ENCODE measurements around the gene AXIN1.

The AXIN1 gene

GRCh38 chr16:381789-382717 lies 29.5 kb upstream of the AXIN1 start, which contains the start of gene PGAP6:
Gene PGAP6, minus strand, starts transcription at chr16:381978. Its CDS starts 157 bp downstream, at chr16:381821.
- DNase-seq = peak; percentile 84

- DNase-seq = peak; percentile 61
Observed at GRCh38 chr16:381012-381788, 28.7 kb upstream of the AXIN1 start.

- peak; percentile 5 for DNase-seq
Observed at GRCh38 chr16:380762-381011, 28.2 kb upstream of the AXIN1 start.

GRCh38 chr16:379961-380761 lies 27.6 kb upstream of the AXIN1 start:
- DNase-seq = peak; percentile 47

GRCh38 chr16:379183-379960 lies 26.8 kb upstream of the AXIN1 start:
- peak; percentile 3 for DNase-seq

GRCh38 chr16:378821-379182 lies 26.3 kb upstream of the AXIN1 start:
- no peak for DNase-seq

- DNase-seq = peak; percentile 1
Observed at GRCh38 chr16:378113-378820, 25.7 kb upstream of the AXIN1 start.

- DNase-seq = no peak
Observed at GRCh38 chr16:377419-377951, 25.0 kb upstream of the AXIN1 start.

- DNase-seq = no peak
Observed at GRCh38 chr16:376817-377418, 24.4 kb upstream of the AXIN1 start.

- no peak for DNase-seq
Observed at GRCh38 chr16:375927-376816, 23.6 kb upstream of the AXIN1 start.

GRCh38 chr16:375212-375611 lies 22.7 kb upstream of the AXIN1 start:
- DNase-seq = no peak

GRCh38 chr16:374616-374926 lies 22.0 kb upstream of the AXIN1 start:
- peak; percentile 2 for DNase-seq

GRCh38 chr16:373848-374615 lies 21.5 kb upstream of the AXIN1 start:
- no peak for DNase-seq

- peak; percentile 1 for DNase-seq
Observed at GRCh38 chr16:373020-373598, 20.6 kb upstream of the AXIN1 start.

GRCh38 chr16:372302-372983 lies 19.9 kb upstream of the AXIN1 start:
- no peak for DNase-seq

GRCh38 chr16:371515-372301 lies 19.2 kb upstream of the AXIN1 start:
- DNase-seq = no peak

- no peak for DNase-seq
Observed at GRCh38 chr16:370979-371514, 18.5 kb upstream of the AXIN1 start.

All from CD4-positive, alpha-beta T cell treated with Interleukin-17A for 4 hours (primary cell).